HG02884 (cell line): ENCODE data around the gene MYH9.
"Not testable (repeated sequence)": the region's sequence is repeated elsewhere in the genome, so short reads cannot be mapped to it uniquely, and the experiment has no call there.

Experiments used
- ATAC-seq: cut with Tn5 transposase; IDR thresholded peaks from one replicate; pipeline ENCODE4 v1.9.1; 2021; ENCODE audit warnings: mild to moderate bottlenecking, moderate library complexity; ENCODE audit not compliant: unreplicated experiment

Gene MYH9

DNA sequence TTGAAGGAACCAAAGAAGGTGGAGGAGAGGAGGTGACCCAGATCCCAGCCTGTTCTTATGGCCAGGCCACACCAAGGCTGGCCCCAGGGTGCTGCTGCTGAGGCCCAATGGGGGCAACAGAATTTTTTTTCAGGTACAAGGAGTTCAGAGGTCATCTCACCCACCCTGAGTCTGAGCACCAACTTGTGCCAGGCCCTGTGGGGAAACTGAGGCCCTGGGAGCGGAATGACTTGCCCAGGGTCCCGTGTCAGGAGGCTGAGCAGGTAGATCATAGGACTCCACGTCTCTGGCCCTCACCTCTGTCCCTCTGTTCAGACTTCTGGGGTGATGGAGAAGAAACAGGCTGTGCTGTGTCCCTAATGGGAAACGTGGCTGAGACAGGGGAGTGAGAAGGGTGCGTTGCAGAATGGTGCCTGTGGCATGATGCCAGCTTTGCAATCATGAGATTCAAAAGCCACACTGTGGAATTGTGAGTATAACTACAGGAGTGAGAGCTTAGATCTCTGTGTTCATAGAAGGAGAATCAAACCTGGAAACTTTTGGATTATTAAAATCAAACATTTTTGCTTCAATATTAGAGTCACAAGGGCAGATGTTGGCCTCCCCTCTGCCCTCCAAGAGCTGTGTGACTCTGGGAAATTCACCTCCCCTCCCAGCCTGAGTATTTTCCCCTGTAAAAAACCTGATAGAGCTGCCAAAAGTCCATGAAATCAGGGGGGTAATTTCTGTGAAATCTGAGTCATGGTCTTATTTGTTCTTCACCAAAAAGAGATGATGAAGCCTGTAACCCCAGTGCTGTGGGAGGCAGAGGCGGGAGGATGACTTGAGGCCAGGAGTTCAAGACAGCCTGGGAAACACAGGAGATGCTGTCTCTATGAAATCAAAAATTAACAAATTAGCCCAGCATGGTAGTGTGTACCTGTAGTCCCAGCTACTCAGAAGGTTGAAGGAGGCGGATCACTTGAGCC, 134.0 kb downstream of the MYH9 start:
- no peak for ATAC-seq

DNA sequence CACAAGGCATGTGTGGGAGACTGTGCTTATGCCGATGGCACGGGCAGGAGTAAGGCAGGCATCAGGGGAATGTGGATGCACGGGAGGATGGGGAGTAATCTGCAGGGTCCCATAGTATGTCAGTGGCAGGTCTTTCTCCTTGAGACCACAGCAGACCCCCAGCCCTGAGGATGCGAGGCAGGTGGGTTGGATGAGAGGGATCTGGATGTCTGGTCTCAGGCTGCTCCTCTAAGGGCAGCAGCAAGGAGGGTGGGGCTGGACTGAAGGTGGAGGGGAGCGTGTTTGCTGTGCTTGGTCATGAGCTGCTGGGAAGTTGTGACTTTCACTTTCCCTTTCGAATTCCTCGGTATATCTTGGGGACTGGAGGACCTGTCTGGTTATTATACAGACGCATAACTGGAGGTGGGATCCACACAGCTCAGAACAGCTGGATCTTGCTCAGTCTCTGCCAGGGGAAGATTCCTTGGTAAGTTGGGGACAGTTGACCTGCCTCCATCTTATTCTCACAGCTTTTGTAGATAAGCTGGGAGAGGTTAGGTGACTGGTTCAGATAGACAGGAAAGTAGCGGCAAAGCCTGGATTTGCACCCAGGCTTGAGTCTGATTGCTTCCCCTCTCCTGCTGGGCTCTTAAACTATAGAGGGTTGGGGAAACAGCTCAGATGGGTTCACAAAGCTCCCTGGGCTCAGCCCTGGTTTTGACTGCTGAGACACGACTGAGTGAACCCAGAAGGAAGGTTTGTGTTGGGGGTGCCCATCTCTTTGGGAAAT, 134.8 kb downstream of the MYH9 start, which contains the start of gene APOL1:
TSS of gene APOL1 (plus strand) at position 380 of the 769 bp plus-strand sequence. CDS start 1,823 bp downstream, outside the sequence.
- no peak for ATAC-seq

DNA sequence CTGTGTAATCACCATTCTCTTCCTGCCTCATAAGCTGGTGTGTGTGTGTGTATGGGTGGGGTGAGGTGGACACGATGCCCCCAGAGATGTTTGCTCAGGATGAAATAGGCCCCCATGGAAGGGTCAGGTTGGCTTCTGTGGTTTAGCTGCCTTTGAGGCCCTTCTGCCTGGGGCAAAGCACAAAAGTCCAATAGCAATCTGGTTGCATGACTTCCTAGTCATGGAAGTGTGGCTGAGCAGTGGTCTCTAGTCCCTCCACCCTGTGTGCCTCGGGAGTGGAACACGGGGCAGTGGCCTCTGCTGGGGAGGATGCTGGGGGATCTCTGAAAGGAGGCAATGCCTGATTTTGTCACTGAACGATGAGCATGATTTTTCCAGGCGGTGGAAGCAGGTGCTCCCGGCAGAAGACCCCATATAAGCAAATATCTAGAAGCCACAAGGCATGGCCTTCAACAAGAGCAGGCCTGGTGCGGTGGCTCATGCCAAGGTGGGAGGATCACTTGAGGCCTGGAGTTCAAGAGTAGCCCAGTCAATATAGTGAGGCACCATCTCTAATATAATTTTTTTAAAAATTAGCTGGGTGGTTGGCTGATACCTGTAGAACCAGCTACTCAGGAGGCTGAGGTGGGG, 135.7 kb downstream of the MYH9 start:
- not testable (repeated sequence) for ATAC-seq

DNA sequence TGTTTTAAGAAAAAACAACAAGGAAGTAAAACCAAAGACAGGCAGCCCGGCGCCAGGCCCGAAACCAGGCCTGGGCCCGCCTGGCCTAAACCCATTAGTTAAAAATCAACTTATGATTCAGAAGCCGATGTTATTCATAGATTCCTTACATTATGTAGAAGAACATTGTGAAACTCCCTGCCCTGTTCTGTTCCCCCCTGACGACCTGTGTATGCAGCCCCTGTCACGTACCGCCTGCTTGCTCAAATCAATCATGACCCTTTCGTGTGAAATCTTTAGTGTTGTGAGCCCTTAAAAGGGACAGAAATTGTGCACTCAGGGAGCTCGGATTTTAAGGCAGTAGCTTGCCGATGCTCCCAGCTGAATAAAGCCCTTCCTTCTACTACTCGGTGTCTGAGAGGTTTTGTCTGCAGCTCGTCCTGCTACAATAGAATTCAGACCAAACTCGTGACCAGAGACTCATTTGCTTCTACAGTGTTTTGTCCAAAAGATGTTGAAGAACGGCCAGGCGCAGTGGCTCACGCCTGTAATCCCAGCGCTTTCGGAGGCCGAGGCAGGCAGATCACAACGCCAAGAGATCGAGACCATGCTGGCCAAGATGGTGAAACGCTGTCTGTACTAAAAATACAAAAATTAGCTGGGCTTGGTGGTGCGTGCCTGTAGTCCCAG, 137.3 kb downstream of the MYH9 start:
- not testable (repeated sequence) for ATAC-seq

DNA sequence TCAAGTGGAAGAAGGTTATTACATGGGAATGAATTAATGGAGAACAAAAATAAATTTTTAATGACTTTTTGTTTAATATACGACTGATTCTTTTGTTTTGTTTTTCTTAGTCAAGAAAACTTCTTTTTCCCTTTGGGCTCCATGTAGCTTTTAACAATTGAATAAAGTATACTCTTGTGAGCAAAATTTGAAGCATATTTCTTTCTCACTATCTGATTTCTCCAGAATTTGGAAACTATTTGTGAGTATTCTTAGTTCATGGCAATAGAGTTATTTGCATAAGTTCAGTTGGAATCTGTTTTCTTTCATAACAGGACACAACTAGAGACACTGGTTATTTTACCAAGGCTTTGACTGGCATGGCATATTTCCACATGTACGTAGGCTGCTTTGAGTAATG, 138.6 kb downstream of the MYH9 start:
- ATAC-seq = no peak

DNA sequence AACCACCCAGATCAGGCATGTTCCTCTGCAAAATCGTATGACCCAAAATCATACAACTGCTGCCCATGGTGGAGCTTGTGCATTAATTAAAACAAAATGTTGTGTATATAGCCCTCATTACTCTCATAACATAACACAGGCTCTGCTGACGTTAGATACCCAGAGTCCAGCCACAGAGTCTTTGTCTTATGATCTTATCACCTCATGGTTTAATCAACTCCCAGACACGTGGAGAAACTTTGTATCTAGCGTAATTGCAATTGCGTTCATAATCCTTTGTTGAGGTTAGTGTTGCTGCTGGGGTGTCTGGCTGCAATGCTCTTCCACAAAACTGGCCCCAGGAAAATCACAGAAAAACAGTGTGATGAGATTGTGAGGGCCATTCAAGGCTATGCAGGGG, 139.8 kb downstream of the MYH9 start:
- no peak for ATAC-seq

DNA sequence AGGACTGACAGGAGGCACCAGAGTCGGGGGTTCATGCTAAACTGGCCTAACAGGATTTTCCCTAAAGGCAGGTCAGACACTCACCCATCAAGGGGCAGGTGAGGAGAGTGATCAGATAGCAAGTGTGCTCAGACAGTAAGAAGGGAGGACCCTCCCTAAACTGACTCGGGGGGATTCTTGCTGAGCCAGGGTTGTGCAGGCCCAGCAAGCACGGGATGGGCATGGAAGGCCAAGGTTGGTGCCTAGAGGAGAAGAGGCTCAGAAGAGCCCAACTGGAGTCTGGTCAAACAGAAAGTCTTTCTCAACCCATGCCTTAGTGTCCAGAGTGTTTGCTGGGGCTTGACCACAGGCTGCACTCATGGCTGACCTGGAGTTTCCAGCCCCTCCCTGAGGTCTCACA, 141.0 kb downstream of the MYH9 start:
- ATAC-seq = no peak

DNA sequence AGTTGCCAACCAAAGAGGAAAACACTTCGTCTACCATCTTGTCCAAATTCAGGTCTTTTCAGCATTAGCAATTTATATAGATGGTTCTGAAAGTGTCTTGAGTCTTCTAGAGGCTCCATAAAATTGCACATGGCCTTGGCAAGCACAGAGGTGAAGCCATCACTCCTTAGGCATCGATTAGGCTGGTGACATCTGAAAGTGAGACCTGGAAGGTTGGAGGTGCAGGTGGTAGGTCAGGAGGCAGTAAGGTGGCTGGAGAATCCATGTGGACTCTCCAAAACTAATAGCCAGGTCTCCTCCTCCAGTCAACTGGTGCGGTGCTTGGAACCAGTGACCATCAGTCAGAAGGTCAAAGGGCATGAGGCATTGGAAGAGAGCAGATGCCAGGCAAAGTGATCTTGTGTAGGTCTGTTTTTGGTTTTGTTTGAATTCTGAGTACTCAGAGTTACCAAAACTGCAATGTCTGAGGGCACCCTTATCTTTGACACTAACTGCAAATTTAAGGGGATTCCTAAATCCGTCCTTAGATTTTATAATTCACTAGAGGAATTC, 141.9 kb downstream of the MYH9 start:
- no peak for ATAC-seq

DNA sequence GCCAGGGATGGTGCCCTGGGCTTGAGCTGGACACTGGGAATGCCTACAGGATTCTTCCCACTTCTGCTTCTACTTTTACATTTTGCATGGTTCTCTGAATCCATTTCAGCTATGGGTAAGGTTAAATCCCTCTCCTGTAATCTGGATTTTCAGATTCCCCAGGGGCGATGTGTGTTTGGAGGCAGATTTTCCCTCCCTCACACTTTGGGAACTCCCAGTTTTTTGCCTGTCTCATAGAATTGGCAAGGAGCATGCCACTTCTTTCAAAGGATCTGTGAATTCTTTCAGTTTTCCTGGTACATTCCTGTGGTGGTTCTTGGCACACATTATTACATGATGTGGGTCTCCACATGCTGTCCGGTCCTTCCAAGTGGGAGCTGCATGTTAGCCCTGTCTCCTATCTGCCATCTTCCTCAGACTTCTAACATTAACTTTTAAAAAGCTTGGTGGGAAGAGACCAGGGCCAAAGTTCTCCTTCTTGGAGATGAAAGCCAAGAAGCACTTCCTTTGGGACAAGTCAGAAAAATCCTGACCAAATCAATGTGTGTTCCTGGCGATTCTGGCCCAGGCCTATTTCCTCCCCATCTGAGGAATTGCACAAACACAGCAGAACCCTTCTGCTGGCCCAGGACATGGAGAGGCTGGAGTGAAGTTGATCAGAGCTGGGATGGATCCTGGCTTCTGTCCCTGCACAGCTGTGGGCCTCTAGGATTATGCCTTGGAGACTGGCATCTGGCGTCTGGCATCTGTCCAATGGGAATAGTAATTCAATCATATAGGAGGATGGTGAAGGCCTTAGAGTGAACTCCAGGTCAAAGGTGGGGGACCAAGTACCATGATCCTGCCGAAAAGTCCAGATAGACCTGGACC, 143.0 kb downstream of the MYH9 start:
- no peak for ATAC-seq

DNA sequence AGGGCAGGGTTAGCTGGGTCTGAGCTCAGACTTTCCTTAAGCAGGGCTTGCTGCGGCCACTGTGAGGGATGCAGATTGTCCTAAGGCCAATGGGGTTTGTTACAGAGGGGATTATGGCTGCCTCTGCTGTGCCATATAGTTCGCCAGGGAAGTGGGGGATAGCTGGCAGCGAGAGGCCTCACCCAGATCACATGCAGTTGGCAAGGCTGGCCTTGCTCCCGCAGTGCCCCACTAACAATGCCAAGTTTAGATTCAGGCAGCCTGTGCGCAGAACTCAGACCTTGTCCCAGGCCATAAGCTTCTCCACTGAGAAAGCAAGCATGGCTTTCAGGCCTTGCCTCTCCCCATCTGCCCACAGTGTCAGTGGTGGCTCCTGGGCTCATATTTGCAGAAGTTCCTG, 143.8 kb downstream of the MYH9 start:
- no peak for ATAC-seq

DNA sequence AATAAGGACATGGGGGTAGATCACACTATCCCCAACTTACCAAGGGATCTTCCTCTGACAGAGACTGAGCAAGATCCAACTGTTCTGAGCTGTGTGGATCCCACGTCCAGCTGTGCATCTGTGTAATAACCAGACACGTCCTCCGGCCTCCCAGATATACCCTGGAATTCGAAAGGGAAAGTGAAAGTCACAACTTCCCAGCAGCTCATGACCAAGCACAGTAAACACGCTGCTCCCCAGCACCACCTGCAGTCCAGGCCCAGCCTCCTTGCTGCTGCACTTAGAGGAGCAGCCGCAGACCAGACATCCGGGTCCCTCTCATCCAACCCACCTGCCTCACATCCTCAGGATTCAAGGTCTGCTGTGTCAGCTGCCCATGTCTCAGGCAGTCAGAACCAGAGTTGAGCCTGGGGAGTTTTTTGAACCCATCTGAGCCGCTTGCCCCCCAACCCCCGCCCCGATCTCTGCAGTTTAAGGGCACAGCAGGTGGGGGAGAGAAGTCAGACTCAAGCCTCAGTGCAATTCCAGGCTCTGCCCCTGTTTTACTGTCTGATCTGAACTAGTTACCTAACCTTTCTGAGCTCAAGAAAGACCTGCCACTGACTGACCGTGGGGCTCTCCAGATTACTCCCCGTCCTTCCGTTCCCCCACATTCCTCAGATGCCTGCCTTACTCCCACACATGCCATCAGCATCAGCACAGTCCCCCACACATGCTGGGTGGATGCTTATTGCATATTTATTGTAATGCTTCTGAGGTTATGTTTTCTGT, 148.2 kb downstream of the MYH9 start, which contains the start of gene APOL2:
TSS of gene APOL2 (minus strand) at position 127 of the 771 bp plus-strand sequence. CDS start 6,365 bp downstream, outside the sequence.
- ATAC-seq = peak; percentile 65

DNA sequence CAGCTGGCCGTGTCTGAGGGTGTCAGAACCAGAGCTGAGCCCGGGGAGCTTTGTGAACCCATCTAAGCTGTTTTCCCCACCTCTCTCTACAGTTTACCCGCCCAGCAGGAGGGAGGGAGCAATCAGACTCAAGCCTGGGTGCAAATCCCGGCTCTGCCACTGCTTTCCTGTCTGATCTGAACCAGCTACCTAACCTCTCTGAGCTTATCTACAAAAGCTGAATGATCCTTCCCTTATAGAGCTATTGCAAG, 148.7 kb downstream of the MYH9 start:
- peak; percentile 14 for ATAC-seq

DNA sequence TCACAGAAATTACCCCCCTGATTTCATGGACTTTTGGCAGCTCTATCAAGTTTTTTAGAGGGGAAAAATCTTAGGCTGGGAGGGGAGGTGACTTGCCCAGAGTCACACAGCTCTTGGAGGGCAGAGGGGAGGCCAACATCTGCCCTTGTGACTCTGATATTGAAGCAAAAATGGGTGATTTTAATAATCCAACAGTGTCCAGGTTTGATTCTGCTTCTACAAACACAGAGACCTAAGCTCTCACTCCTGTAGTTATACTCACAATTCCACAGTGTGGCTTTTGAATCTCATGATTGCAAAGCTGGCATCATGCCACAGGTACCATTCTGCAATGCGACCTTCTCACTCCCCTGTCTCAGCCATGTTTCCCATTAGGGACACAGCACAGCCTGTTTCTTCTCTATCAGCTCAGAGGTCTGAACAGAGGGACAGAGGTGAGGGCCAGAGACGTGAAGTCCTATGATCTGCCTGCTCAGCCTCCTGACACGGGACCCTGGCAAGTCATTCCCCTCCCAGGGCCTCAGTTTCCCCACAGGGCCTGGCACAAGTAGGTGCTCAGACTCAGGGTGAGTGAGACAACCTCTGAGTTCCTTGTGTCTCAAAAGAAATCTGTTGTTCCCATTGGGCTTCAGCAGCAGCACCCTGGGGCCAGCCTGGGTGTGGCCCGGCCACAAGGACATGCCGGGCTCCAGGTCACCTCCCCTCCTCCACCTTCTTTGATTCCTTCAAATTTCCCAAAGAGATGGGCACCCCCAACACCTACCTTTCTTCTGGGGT, 149.2 kb downstream of the MYH9 start:
- no peak for ATAC-seq

DNA sequence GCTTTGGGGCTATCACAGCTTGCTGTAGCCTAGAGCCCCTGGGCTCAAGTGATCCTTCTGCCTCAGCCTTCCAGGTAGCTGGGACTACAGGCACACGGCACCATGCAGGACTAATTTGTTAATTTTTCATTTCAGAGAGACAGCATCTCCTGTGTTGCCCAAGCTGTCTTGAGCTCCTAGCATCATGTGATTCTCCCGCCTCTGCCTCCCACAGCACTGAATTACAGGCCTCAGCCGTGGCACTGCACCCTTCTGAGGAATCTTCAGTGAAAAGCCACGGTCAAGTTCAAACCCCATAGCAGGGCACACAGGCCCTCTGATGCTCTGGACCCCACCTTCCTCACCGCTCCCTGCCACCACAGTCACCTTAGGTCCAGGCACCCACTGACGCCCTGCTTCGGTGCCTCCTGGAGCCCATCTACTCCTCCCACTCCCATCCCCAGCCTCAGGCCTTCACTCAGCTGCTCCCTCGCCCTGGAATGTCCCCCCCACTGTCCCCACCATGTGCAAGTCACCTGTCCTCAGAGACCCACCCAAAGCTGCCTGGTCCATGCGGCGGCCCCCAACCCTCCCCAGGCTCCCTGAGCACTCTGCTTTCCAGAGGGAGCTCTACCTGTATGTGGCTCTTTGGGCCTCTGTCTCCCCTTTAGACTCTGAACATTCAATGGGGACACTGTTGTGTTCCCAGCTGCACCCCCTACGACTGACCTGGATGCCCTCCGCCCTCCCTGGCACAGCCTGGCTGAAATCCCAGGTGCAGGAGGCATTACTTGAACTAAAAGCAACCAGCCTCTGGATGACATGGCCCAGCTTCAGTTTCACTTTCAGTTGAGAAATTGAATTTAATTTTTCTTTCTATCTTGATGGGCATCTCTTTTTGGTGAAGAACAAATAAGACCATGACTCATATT, 150.1 kb downstream of the MYH9 start:
- no peak for ATAC-seq

DNA sequence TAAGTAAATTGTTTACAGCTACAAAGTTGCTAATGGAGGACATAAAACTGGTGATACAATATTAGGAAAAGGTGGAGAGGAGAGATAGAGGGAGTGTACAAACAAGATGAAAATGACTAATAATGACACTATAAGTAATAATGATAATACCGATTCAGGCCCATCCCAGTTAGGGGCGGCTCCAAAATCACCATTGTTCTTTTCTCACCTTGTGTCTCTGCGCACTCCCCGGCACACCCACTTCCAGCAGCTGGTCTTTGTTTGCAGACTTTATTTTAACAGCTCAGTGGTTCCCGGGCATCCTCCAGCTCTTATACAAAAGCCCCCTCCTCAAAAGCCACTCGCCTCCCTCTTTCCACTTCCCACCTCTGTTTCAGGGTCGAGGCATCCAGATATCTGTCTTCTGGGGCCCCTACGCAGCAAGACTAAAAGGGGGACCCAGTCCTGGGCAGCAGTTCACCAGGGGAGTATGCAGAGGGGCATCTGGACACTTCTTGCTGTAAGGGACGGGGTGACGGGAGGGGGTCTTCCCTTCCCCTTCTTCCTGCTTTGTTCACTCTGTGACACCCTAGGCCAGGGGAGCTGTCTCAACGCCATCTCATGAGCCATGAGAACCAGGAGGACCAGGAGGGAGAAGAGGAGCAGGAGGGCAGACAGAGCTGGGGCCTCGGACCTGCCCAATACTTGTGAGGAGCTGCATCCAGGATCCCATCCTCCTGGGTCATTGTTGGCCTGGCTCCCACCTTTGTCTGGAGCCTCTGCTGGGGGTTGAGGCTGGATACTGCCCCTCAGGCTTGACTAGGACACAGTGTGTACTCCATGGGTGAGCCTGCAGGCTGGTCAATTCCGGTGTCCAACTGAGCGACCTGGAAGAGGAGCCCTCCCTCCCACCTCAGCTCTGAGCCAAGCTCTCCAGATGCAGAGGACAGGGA, 151.1 kb downstream of the MYH9 start:
- no peak for ATAC-seq

DNA sequence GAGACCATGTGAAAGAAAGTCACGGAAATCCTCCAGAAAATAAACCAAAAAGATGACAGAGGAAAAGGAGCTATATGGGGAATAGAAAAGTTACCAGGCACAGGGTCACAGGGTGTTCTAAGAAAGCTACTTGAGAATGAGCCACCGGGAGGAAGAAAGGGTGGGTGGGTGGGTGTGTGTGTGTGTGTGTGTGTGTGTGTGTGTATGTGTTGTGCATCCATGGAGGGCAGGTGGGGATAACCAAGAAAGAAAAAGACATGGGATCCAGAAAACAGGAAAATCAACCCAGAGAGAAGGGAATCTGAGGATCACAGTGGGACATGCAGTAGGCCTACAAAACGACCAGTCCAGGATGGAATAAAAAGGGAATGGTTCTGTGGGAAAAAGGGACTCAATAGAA, 152.2 kb downstream of the MYH9 start:
- ATAC-seq = no peak
